ENCODE results near the gene F2. TPM values are rescaled to one million over a fixed set of nuclear protein-coding genes. Genes with fewer than 3 reads are reported as not detected.

F2 gene
- total and polyA plus RNA-seq, 10 donors: 0.03 to 0.33 (median 0.23) TPM; not detected in 7

DNA sequence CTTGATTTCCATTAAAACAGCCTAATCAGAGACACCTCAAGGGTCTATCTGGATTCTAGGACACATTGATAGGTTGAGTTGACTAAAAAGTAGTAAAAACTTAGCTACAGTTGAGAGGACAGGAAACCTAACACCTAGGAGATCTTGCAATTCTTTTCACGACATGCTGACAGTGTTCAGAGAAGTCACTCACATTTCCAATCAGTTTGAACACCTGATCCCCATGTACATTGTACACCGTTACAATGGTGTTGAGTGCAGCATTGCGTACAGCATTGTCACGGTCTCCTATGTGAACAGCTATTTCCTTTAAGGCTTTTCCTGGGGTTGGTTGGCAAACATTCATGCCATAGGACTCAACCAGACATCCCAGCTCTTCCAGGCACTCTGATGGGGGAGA, 42.8 kb downstream of the F2 start:
- Histone ChIP-seq H3K27me3 (replicated peaks in 1 of 7) (no peaks in the 10 kb centered on the region), H3K36me3 (peaks cover 6 to 100% (median 74%) of the 10 kb centered on the region in 6 donors), H3K27ac (no peak overlapping the region), H3K4me1 (no peaks in the 10 kb centered on the region), H3K4me3 (no peak overlapping the region), H3K9me3 (no peaks in the 10 kb centered on the region)
- intact Hi-C loops (cut with DNase I; ENCODE audit: low total_unique reads): no loop called here
- DNase-seq: no peak
- WGBS, 5 donors: 82 to 98% (median 94%) methylated on average over 4 of the region's 4 CpGs
- TF ChIP-seq POLR2AphosphoS5 (IDR thresholded peaks at IDR 0.05) (no peak), CTCF (IDR thresholded peaks at IDR 0.05 in 8 of 11, conservative IDR thresholded peaks at IDR 0.05 in 3 of 11) (no peak), POLR2A (IDR thresholded peaks at IDR 0.05) (no peak)

GRCh38 chr11:46762248-46762647, 43.2 kb downstream of the F2 start:
- intact Hi-C loops (cut with DNase I; ENCODE audit: low total_unique reads): no loop called here
- Histone ChIP-seq H3K4me1 (no peaks in the 10 kb centered on the region), H3K36me3 (peaks cover 6 to 100% (median 74%) of the 10 kb centered on the region in 6 donors), H3K9me3 (no peaks in the 10 kb centered on the region), H3K4me3 (no peak overlapping the region), H3K27me3 (replicated peaks in 1 of 7) (no peaks in the 10 kb centered on the region), H3K27ac (no peak overlapping the region)
- no peak for DNase-seq
- no peak for TF ChIP-seq POLR2A (IDR thresholded peaks at IDR 0.05)
- no peak for TF ChIP-seq CTCF (IDR thresholded peaks at IDR 0.05 in 8 of 11, conservative IDR thresholded peaks at IDR 0.05 in 3 of 11)
- no peak for TF ChIP-seq POLR2AphosphoS5 (IDR thresholded peaks at IDR 0.05)

DNA sequence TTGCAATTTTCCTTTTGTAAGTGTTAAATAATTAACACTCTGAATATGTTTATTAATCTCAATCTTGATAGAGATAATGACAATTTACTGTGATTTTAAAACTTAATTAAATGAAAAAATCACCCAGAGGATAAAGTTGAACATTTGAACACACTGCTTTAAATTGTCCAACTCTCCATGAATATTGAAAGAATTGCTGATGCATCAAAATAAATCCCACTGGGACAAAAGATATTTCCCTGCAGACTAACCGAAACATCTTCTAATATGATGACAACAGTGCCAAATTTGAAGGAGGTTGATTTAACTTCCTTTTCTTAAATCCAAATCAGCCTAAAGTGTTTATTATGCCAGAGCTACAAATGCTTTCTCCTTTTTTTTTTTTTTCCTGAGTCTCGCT, 47.6 kb downstream of the F2 start:
- intact Hi-C loops (cut with DNase I; ENCODE audit: low total_unique reads): no loop called here
- H3K36me3 ChIP-seq: peaks cover 6 to 100% (median 71%) of the 10 kb centered on the region in 6 donors
- no peak for DNase-seq
- no peak overlapping the region for H3K27ac ChIP-seq
- H3K4me1 ChIP-seq: no peaks in the 10 kb centered on the region
- no peaks in the 10 kb centered on the region for H3K9me3 ChIP-seq
- WGBS, 5 donors: 94 to 100% (median 96%) methylated on average over 2 of the region's 2 CpGs
- TF ChIP-seq CTCF (IDR thresholded peaks at IDR 0.05 in 8 of 11, conservative IDR thresholded peaks at IDR 0.05 in 3 of 11) (no peak), POLR2AphosphoS5 (IDR thresholded peaks at IDR 0.05) (no peak), POLR2A (IDR thresholded peaks at IDR 0.05) (no peak)
- H3K27me3 ChIP-seq (replicated peaks in 1 of 7): no peaks in the 10 kb centered on the region
- no peak overlapping the region for H3K4me3 ChIP-seq

DNA sequence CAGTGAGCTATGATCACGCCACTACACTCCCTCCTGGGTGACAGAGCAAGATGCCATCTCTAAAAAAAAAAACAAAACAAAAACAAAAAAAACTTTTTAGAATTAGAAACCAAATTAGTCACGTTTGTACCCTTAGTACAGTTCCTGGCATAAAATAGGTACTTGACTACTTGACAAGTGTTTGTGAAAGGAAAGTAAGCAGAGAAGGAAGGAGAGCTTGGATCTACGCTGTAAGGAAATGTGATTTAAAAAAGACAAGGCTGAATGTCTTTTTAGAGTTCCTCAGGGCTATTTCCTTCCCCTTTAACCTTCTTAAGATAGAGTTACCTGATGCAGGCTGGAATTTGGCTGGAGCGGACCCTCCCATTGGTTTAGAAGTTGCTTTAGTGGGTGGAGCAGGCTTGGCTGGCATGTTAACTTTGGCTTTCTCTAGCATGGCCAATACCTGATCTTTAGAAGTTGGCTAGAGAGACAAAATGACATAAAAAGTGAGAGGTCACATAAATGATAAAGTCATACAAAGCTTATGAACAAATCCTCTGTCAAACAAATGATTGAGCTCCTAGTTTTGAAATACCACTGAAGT, 50.7 kb downstream of the F2 start:
- no peaks in the 10 kb centered on the region for H3K27me3 ChIP-seq (replicated peaks in 1 of 7)
- intact Hi-C loops (cut with DNase I; ENCODE audit: low total_unique reads): no loop called here
- peaks cover 2 to 100% (median 58%) of the 10 kb centered on the region in 6 donors for H3K36me3 ChIP-seq
- 88 to 98% (median 92%) methylated on average over 4 of the region's 4 CpGs for WGBS, 5 donors
- H3K4me1 ChIP-seq: no peaks in the 10 kb centered on the region
- H3K27ac ChIP-seq: no peak overlapping the region
- no peak for DNase-seq
- H3K4me3 ChIP-seq: no peak overlapping the region
- H3K9me3 ChIP-seq: no peaks in the 10 kb centered on the region
- TF ChIP-seq CTCF (IDR thresholded peaks at IDR 0.05 in 8 of 11, conservative IDR thresholded peaks at IDR 0.05 in 3 of 11): no peak
- no peak for TF ChIP-seq POLR2A (IDR thresholded peaks at IDR 0.05)
- no peak for TF ChIP-seq POLR2AphosphoS5 (IDR thresholded peaks at IDR 0.05)
